ENCODE results near the gene BICRA. TPM values are rescaled to one million over a fixed set of nuclear protein-coding genes. Genes with fewer than 3 reads are reported as not detected.

BICRA gene
- total and polyA plus RNA-seq, 2 of the 8 experiments (the other 6 are each of a cell fraction or from before 2014, with no cell fraction given), result 1.5 to 29.2 TPM

DNA sequence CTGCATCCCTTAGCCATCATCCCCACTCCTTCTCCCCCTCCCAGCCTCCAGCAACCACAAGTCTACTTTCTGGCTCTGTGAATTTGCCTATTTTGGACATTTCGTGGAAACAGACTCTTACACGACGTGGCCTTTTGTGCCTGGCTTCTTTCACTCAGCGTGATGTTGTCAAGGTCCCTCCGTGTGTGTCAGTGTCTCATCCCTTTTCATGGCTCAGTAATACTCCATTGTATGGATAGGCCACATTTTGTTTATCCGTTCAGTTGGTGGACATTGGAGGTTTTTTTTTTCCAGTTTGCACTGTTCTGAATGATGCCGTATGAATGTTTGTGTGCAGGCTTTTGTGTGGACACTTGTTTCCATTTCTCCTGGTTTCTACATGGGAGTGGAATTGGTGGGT is 38.0 kb downstream of the BICRA start:
- Histone ChIP-seq H3K56ac (replicated peaks; ENCODE audit: insufficient read length, low read depth, low read length) (no peak overlapping the region), H3K79me2 (ENCODE audit: control insufficient read depth in 1 of 2, insufficient read depth in 2 of 2, low read length in 2 of 2) (peaks cover 3 to 83% of the 10 kb centered on the region in 2 experiments), H3K4me2 (ENCODE audit: insufficient read depth in 1 of 2, low read depth in 2 of 2, low read length in 2 of 2) (no peak overlapping the region), H3K79me1 (ENCODE audit: low read depth, low read length) (peaks cover 27% of the 10 kb centered on the region), H4K91ac (replicated peaks; ENCODE audit: insufficient read length, low read length) (no peak overlapping the region), H3K23ac (ENCODE audit: insufficient read length) (no peak overlapping the region), H3K18ac (ENCODE audit: extremely low read depth, low read length) (no peak overlapping the region), H3K4me3 (ENCODE audit: extremely low read depth in 1 of 4, insufficient read depth in 2 of 4, low read depth in 3 of 4, low read length in 4 of 4) (no peak overlapping the region), H2BK5ac (ENCODE audit: low read depth, low read length) (no peak overlapping the region), H3K36me3 (ENCODE audit: control insufficient read depth in 2 of 4, insufficient read depth in 4 of 4, low read length in 3 of 4) (peaks cover 0 to 7% (median 0%) of the 10 kb centered on the region in 4 experiments; a peak in 2 of 8 replicates), H4K5ac (ENCODE audit: insufficient read length, low read depth, low read length) (no peak overlapping the region), H3K4ac (replicated peaks; ENCODE audit: insufficient read length, low read depth, low read length) (no peak overlapping the region), H2BK15ac (ENCODE audit: low read length) (no peak overlapping the region), H3K4me1 (replicated peaks in 1 of 4; ENCODE audit: control insufficient read depth in 3 of 4, insufficient read depth in 4 of 4, low read length in 3 of 4) (peaks cover 0 to 10% (median 6%) of the 10 kb centered on the region in 4 experiments; a peak in 6 of 7 replicates), H3K23me2 (ENCODE audit: low read depth, low read length) (no peaks in the 10 kb centered on the region), H2BK12ac (ENCODE audit: low read depth, low read length) (no peak overlapping the region), H2AFZ (ENCODE audit: low read length) (no peak overlapping the region), H3K14ac (ENCODE audit: insufficient read length) (no peak overlapping the region), H4K20me1 (replicated peaks in 1 of 2; ENCODE audit: control insufficient read depth in 1 of 2, insufficient read depth in 2 of 2, low read length in 2 of 2) (peaks cover 15 to 35% of the 10 kb centered on the region in 2 experiments), H4K8ac (ENCODE audit: extremely low read depth, insufficient read depth, low read length) (no peak overlapping the region), H3K27ac (ENCODE audit: low read depth, low read length) (no peak overlapping the region), H3K9ac (replicated peaks in 1 of 4; ENCODE audit: extremely low read depth in 1 of 4, low read depth in 3 of 4, low read length in 3 of 4) (no peak overlapping the region), H2BK120ac (replicated peaks; ENCODE audit: low read depth, low read length) (no peak overlapping the region), H3K27me3 (replicated peaks in 1 of 4; ENCODE audit: control insufficient read depth in 3 of 4, extremely low read depth in 1 of 4, insufficient read depth in 3 of 4, low read length in 3 of 4) (no peaks in the 10 kb centered on the region), H2BK20ac (ENCODE audit: low read length) (no peak overlapping the region), H3K9me3 (ENCODE audit: insufficient read depth in 2 of 2, low read depth in 1 of 2, low read length in 1 of 2) (peaks cover 0 to 5% of the 10 kb centered on the region in 2 experiments; a peak in 1 of 4 replicates), H2AK5ac (ENCODE audit: low read depth, low read length) (no peak overlapping the region)
- FAIRE-seq (no peak), DNase-seq (ENCODE audit: low read depth in 1 of 2, low spot score in 2 of 2) (no peak)
- 92% methylated on average over 7 of the region's 7 CpGs; no CpG with 5 or more reads in 1 of the 2 experiments for WGBS, 2 experiments (ENCODE audit: extremely low coverage in 1 of 2, insufficient coverage in 1 of 2, insufficient read length in 1 of 2, insufficient replicate concordance in 2 of 2, low coverage in 1 of 2, low lambda C conversion rate in 2 of 2, missing lambda C conversion rate in 1 of 2)
- CTCF ChIA-PET (ENCODE audit: partially characterized antibody), result interaction anchor here (0.6 kb wide), 1 partner anchor 91 kb away, joined by 5 read pairs; no protein-coding TSS in a partner anchor
- POLR2A ChIA-PET (ENCODE audit: partially characterized antibody), result no interaction called here
- no peak for TF ChIP-seq HDAC6 (IDR thresholded peaks at IDR 0.05; ENCODE audit: low read depth, low read length)
- no peak for TF ChIP-seq EGR1 (IDR thresholded peaks at IDR 0.05; ENCODE audit: borderline replicate concordance, low read depth, low read length)
- TF ChIP-seq KDM1A (IDR thresholded peaks at IDR 0.05; ENCODE audit: borderline replicate concordance, low read length), result 0 out of 2 replicates have a peak, but pooled peaks have one; percentile 21
- TF ChIP-seq EZH2 (IDR thresholded peaks at IDR 0.05; ENCODE audit: low read depth, low read length, severe bottlenecking), result no peak
- TF ChIP-seq CEBPB (IDR thresholded peaks at IDR 0.05; ENCODE audit: low read depth, low read length), result no peak
- no peak for TF ChIP-seq E2F6 (IDR thresholded peaks at IDR 0.05)
- TF ChIP-seq CTBP2 (IDR thresholded peaks at IDR 0.05; ENCODE audit: borderline replicate concordance, insufficient read depth, insufficient read length, low read length), result no peak
- TF ChIP-seq, protein P1, sequence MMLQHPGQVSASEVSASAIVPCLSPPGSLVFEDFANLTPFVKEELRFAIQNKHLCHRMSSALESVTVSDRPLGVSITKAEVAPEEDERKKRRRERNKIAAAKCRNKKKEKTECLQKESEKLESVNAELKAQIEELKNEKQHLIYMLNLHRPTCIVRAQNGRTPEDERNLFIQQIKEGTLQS (IDR thresholded peaks at IDR 0.05; ENCODE audit: insufficient read depth, low read depth, low read length), result no peak
- TF ChIP-seq SAP30 (IDR thresholded peaks at IDR 0.05; ENCODE audit: insufficient read depth, insufficient replicate concordance, low read length), result no peak

All from H1 (cell line).